Mesenchymal stem cell (in vitro differentiated cells and primary cell): ENCODE results near the gene ARL4D.

Source experiments
- DNase-seq: peaks from one replicate; pipeline ENCODE4 v3.0.0-alpha.2; 2013
- H2AFZ ChIP-seq: one replicate; pipeline ENCODE4 v1.6.1; 2013; ENCODE audit warnings: low read depth, mild to moderate bottlenecking, control low read depth, inconsistent platforms, low read length, moderate library complexity
- H2AK5ac ChIP-seq: 2 replicates; pipeline ENCODE4 v1.6.1; 2013; ENCODE audit warnings: low read length, moderate library complexity, mild to moderate bottlenecking, inconsistent platforms; ENCODE audit not compliant: severe bottlenecking
- H2BK120ac ChIP-seq: one replicate; pipeline ENCODE4 v1.6.1; 2013; ENCODE audit warnings: low read depth, mild to moderate bottlenecking, inconsistent platforms, low read length, moderate library complexity
- H2BK12ac ChIP-seq, 2 experiments: one replicate each; pipeline ENCODE4 v1.6.1; 2013; ENCODE audit warnings: inconsistent platforms in 2 of 2, low read length in 2 of 2, mild to moderate bottlenecking in 2 of 2, moderate library complexity in 2 of 2, control low read depth in 1 of 2
- H2BK15ac ChIP-seq: one replicate; pipeline ENCODE4 v1.6.1; 2013; ENCODE audit warnings: mild to moderate bottlenecking, low read depth, inconsistent platforms; ENCODE audit not compliant: poor library complexity, severe bottlenecking
- H2BK5ac ChIP-seq: 2 replicates; pipeline ENCODE4 v1.6.1; 2013; ENCODE audit warnings: low read depth, mild to moderate bottlenecking, low read length, control low read depth, inconsistent platforms; ENCODE audit not compliant: poor library complexity, severe bottlenecking
- H3K14ac ChIP-seq, 2 experiments: one replicate each; pipeline ENCODE4 v1.6.1; 2013; ENCODE audit warnings: inconsistent platforms in 2 of 2, low read length in 2 of 2, control low read depth in 1 of 2, mild to moderate bottlenecking in 1 of 2, moderate library complexity in 1 of 2
- H3K18ac ChIP-seq, 2 experiments: one replicate each; pipeline ENCODE4 v1.6.1; 2013; ENCODE audit warnings: inconsistent platforms in 2 of 2, low read length in 2 of 2, control low read depth in 1 of 2, low read depth in 1 of 2, mild to moderate bottlenecking in 1 of 2
- H3K23ac ChIP-seq, 2 experiments: one replicate each; pipeline ENCODE4 v1.6.1; 2013; ENCODE audit warnings: inconsistent platforms in 2 of 2, low read length in 2 of 2, mild to moderate bottlenecking in 2 of 2, moderate library complexity in 2 of 2, control low read depth in 1 of 2
- H3K27ac ChIP-seq: 2 replicates; pipeline ENCODE4 v1.5.1; 2013; ENCODE audit warnings: mild to moderate bottlenecking, moderate library complexity, low read length, control low read depth, inconsistent platforms; ENCODE audit not compliant: poor library complexity, severe bottlenecking
- H3K27me3 ChIP-seq, 2 experiments: 2 replicates each; pipeline versions ENCODE4 v1.6.1 to v1.7.0; 2013; ENCODE audit warnings: low read length in 2 of 2, mild to moderate bottlenecking in 2 of 2, moderate library complexity in 2 of 2, control low read depth in 1 of 2, inconsistent platforms in 1 of 2; ENCODE audit not compliant: control insufficient read depth in 1 of 2, insufficient read depth in 1 of 2
- H3K36me3 ChIP-seq, 2 experiments: 2 replicates each; pipeline versions ENCODE4 v1.6.1 to v1.7.0; 2013; ENCODE audit warnings: low read length in 2 of 2, control low read depth in 1 of 2, inconsistent platforms in 1 of 2, low read depth in 1 of 2, mild to moderate bottlenecking in 1 of 2; ENCODE audit not compliant: insufficient read depth in 2 of 2, control insufficient read depth in 1 of 2
- H3K4ac ChIP-seq, 2 experiments: one replicate each; pipeline ENCODE4 v1.6.1; 2013; ENCODE audit warnings: inconsistent platforms in 2 of 2, low read length in 2 of 2, mild to moderate bottlenecking in 2 of 2, moderate library complexity in 2 of 2, control low read depth in 1 of 2, low read depth in 1 of 2
- H3K4me1 ChIP-seq: 2 replicates; pipeline ENCODE4 v1.6.1; 2013; ENCODE audit warnings: low read depth, low read length, control low read depth; ENCODE audit not compliant: control insufficient read depth, insufficient read depth
- H3K4me2 ChIP-seq: 2 replicates; pipeline ENCODE4 v1.6.1; 2013; ENCODE audit warnings: low read length, mild to moderate bottlenecking, inconsistent platforms; ENCODE audit not compliant: poor library complexity, severe bottlenecking
- H3K4me3 ChIP-seq, 2 experiments: 2 replicates each; pipeline versions ENCODE4 v1.5.1 to v1.7.0; 2013; ENCODE audit warnings: low read length in 2 of 2, mild to moderate bottlenecking in 2 of 2, control low read depth in 1 of 2, low read depth in 1 of 2; ENCODE audit not compliant: insufficient read depth in 1 of 2
- H3K79me1 ChIP-seq: replicated peaks from 2 replicates; pipeline ENCODE4 v1.6.1; 2013; ENCODE audit warnings: mild to moderate bottlenecking, control low read depth, low read length, inconsistent platforms; ENCODE audit not compliant: poor library complexity, severe bottlenecking
- H3K9ac ChIP-seq: 2 replicates; pipeline ENCODE4 v1.7.0; 2013; ENCODE audit warnings: mild to moderate bottlenecking, low read length, moderate library complexity
- H3K9me3 ChIP-seq: 2 replicates; pipeline ENCODE4 v1.7.0; 2013; ENCODE audit warnings: mild to moderate bottlenecking, low read length; ENCODE audit not compliant: control insufficient read depth
- H4K8ac ChIP-seq: one replicate; pipeline ENCODE4 v1.6.1; 2013; ENCODE audit warnings: inconsistent platforms, mild to moderate bottlenecking, low read length, moderate library complexity
- H4K91ac ChIP-seq: one replicate; pipeline ENCODE4 v1.6.1; 2013; ENCODE audit warnings: mild to moderate bottlenecking, low read length, inconsistent platforms
- WGBS: methylation state at CpG from one replicate; pipeline ENCODE4 v1.1.7; 2013; ENCODE audit warnings: mixed read lengths; 5-methylcytosine and 5-hydroxymethylcytosine counted together

Gene ARL4D

DNA sequence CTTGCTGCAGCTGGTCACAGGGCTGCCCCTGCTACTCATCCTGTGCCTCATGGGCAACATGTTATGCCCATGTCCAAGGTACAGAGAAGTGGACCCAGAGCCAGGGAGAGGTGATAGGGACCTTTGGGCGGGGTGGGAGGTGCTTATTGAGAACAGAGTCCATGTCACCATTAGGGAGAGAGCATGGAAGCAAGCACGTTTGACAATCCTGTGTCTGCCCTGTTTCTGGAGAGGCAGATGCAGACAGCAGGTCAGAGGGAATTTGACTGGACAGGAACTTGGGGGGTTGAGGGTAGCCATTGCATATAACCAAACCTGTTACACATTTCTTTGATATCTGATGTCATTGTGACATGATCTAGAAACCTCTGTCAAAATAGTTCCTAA, 14.3 kb upstream of the ARL4D start:
- H3K4ac ChIP-seq = no peak overlapping the region
- H3K27ac ChIP-seq = no peak overlapping the region
- H3K4me3 ChIP-seq = no peak overlapping the region
- no peak overlapping the region for H2AK5ac ChIP-seq
- H4K8ac ChIP-seq = peak overlapping the region; percentile 27
- H3K27me3 ChIP-seq = no peaks in the 10 kb centered on the region
- H2BK120ac ChIP-seq = no peak overlapping the region
- H3K79me1 ChIP-seq = no peaks in the 10 kb centered on the region
- no peak overlapping the region for H3K23ac ChIP-seq
- H2BK5ac ChIP-seq = no peak overlapping the region
- no peak overlapping the region for H3K9ac ChIP-seq
- no peak overlapping the region for H2AFZ ChIP-seq
- H2BK12ac ChIP-seq = no peak overlapping the region
- H4K91ac ChIP-seq = no peak overlapping the region
- H3K9me3 ChIP-seq = peaks cover 20% of the 10 kb centered on the region
- peak overlapping the region in 1 of 2 experiments; percentile 18 for H3K14ac ChIP-seq
- no peak for DNase-seq
- H2BK15ac ChIP-seq = no peak overlapping the region
- peaks cover 0 to 4% of the 10 kb centered on the region in 2 experiments for H3K36me3 ChIP-seq
- 49% methylated on average over 2 of the region's 2 CpGs for WGBS
- no peak overlapping the region for H3K18ac ChIP-seq
- no peaks in the 10 kb centered on the region for H3K4me1 ChIP-seq
- no peak overlapping the region for H3K4me2 ChIP-seq

DNA sequence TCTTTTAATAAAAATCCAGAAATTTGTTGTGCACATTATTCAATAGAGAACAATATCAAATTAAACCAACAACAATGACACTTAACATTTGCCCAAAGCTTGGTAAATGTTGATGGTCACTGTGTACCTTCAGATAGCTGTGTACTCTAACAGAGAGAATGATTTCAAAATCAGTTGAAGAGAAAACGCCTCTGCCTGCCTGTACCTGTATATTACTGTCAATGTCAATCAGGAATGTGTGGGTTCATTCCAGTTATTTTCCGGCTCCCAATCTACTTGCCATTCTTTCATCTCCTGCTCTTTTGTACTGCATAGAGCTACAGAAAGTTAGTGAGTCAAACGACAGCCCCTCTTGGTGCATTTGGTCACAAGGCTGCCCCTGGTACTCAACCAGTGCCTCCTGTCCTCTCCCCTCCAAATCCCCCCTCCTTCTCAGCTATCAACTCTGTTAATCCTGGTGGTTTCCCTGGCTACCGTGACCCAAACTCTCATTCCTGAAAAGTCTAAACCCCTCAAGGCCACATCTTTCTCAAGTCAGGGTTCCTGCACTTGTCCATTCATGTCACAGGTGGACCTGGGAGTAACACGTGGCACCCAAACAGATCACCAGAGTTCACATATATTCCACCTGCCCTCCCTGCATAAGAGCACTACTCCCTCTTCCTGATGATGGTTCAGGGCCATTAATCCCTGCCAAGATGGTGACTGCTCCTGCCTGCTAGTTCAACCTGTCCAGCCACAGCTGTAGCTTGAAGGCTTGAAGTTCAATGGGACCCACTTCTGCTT, 13.6 kb upstream of the ARL4D start:
- H2BK15ac ChIP-seq = no peak overlapping the region
- H3K27me3 ChIP-seq = no peaks in the 10 kb centered on the region
- peaks cover 0 to 4% of the 10 kb centered on the region in 2 experiments for H3K36me3 ChIP-seq
- no peak overlapping the region for H3K4me3 ChIP-seq
- peaks cover 12% of the 10 kb centered on the region for H3K9me3 ChIP-seq
- 75% methylated on average over 5 of the region's 5 CpGs for WGBS
- H2BK5ac ChIP-seq = no peak overlapping the region
- H3K4me2 ChIP-seq = no peak overlapping the region
- H3K23ac ChIP-seq = no peak overlapping the region
- no peak overlapping the region for H2BK12ac ChIP-seq
- H3K79me1 ChIP-seq = no peaks in the 10 kb centered on the region
- DNase-seq = no peak
- H3K4ac ChIP-seq = no peak overlapping the region
- H2BK120ac ChIP-seq = no peak overlapping the region
- H3K14ac ChIP-seq = no peak overlapping the region
- H3K18ac ChIP-seq = no peak overlapping the region
- H3K27ac ChIP-seq = no peak overlapping the region
- no peak overlapping the region for H2AFZ ChIP-seq
- no peak overlapping the region for H4K91ac ChIP-seq
- H3K9ac ChIP-seq = no peak overlapping the region
- no peak overlapping the region for H4K8ac ChIP-seq
- no peak overlapping the region for H2AK5ac ChIP-seq
- no peaks in the 10 kb centered on the region for H3K4me1 ChIP-seq

DNA sequence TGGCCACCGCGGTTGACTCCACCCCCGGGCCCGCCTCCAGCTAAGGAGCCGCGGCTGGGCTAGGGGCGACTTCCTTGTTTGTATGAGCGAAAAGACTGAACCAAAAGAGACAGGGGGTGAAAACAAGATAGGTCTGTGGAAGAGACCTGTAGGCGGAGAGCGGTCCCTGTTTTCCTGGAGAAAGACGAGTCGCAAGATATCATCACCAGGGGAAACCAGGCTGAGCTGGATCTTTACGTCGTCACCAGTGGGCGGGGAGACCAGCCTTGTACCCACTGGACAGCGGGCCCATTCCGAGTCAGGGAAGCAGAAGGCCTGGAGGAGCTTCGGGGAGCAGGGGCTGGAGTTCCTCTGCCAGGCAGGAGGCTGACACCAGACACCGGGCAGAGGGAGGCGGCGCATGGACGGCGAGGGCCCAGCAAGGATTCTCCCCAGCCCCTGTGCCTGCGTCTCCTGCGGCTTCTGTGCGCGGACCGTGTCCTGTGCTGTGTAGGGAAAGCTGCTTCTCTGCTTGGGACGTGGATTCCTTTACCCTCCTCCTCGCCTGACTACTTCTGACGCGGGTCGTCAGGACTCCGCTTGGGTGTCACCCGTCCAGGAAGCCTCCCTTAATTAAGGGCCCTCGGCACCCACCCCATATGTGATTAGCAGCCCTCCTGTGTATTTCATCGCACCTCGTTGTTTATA, 10.3 kb upstream of the ARL4D start:
- H3K9ac ChIP-seq = peak overlapping the region; percentile 100
- no peaks in the 10 kb centered on the region for H3K79me1 ChIP-seq
- H2AK5ac ChIP-seq = no peak overlapping the region
- H2BK12ac ChIP-seq = no peak overlapping the region
- DNase-seq = peak; percentile 97
- no peak overlapping the region for H3K23ac ChIP-seq
- no peak overlapping the region for H2BK15ac ChIP-seq
- H3K14ac ChIP-seq = peak overlapping the region in 1 of 2 experiments; percentile 99
- H3K18ac ChIP-seq = peak overlapping the region; percentile 55 to 94
- peak overlapping the region; percentile 86 for H3K4me2 ChIP-seq
- under 1% methylated on average over 38 of the region's 38 CpGs for WGBS
- peak overlapping the region; percentile 79 for H4K91ac ChIP-seq
- H4K8ac ChIP-seq = peak overlapping the region; percentile 81
- peak overlapping the region; percentile 58 to 86 for H3K4me3 ChIP-seq
- H3K4ac ChIP-seq = peak overlapping the region; percentile 45 to 62
- no peaks in the 10 kb centered on the region for H3K4me1 ChIP-seq
- peak overlapping the region; percentile 36 for H2AFZ ChIP-seq
- peak overlapping the region; percentile 24 for H2BK120ac ChIP-seq
- H2BK5ac ChIP-seq = peak overlapping the region; percentile 11
- H3K9me3 ChIP-seq = no peaks in the 10 kb centered on the region
- peaks cover 0 to 4% of the 10 kb centered on the region in 2 experiments for H3K36me3 ChIP-seq
- H3K27ac ChIP-seq = peak overlapping the region; percentile 87
- no peaks in the 10 kb centered on the region for H3K27me3 ChIP-seq
